DMS53 (cell line): ENCODE results near the gene CLHC1.
"Not testable (repeated sequence)": the region's sequence is repeated elsewhere in the genome, so short reads cannot be mapped to it uniquely, and the experiment has no call there.

Experiments
- DNase-seq: peaks from one replicate; lab custom pipeline; 2025; lab: John Stamatoyannopoulos, UW

CLHC1 gene

DNA sequence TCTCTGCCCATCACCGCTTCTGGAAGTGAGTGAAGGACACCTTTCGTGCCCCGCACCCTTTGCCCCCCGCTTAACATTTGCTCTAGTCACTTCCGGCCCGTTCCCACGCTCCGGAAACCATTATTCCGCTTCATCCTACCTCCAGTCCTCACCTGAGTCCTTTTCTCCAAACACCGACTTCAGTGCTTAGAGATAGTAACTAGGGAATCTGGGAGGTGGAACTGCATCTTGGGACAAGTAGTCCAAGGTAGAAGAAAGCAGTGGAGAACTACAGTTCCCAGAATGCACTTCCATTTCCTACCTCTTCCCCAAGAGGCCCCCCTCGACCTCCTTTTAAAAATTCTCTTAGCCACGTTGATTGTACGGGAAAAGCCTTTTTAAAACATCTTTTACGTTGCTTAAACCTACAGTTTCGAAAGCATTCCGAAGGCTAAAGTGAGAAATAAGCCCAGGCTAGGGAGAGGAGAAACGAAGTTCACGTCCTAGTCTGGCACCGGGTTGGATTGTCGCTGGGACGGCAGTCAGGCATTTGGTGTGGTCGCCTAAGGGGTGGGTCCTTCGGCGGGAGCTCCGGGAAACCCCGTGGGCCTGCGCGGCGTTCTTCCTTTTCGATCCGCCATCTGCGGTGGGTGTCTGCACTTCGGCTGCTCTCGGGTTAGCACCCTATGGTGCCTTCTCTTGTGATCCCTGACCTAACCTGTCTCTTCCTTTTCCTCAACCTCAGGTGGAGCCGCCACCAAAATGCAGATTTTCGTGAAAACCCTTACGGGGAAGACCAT is at the start of gene CLHC1, which contains the start of gene RPS27A:
TSS of gene CLHC1 (minus strand) at position 210 of the 779 bp plus-strand sequence. CDS start 9,882 bp downstream, outside the sequence.
TSS of gene RPS27A (plus strand) at position 605 of the 779 bp plus-strand sequence. CDS start at position 742, 137 bp downstream.
- peak; percentile 99 for DNase-seq

DNA sequence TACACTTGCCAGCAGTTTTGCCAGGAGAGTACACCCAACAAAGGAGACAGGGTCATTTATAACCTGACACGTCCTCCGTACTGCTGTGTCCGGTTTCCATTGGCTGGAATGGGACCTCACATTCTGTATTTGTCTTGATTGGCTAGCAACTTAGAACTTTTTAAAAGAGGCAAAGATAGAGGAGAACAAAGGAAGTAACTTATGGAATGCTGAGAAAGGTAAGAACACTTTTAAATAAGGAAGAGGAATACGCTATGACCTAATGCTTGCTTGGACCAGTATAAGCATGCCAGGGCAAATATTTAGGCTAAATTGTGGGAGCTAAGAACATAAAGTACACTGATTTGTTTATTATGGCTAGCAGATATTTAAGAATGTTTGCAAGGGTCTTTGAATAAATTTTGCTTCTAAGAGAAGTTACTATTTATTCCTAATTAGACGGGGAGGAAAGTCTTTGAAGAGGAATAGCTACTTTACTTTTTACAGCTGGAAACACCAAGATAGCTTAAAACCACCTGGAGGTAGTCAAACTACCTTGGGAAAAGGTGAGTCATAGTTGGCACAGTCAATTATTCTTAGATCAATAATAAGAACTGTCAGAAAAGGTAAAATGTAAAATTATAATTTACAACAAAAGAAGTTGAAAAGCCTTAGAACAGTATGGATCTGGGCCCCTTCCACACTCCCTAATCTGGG is 48.9 kb upstream of the CLHC1 start:
- DNase-seq: peak; percentile 13

DNA sequence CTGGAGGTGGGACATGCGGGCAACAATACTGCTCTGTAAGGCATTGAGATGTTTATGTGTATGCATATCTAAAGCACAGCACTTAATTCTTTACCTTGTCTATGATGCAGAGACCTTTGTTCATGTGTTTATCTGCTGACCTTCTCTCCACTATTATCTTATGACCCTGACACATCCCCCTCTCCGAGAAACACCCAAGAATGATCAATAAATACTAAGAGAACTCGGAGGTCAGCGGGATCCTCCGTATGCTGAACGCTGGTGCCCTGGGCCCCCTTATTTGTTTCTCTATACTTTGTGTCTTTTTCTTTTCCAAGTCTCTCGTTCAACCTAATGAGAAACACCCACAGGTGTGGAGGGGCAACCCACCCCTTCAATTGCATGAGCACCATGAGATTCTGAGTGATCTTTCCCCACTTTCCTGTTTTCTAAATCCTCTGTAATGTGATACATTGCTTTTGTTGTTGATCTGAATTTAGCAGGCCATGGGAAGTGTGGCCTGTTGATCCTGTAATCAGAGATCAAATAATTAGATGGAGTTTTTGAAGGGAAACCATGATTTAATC is 47.8 kb upstream of the CLHC1 start:
- not testable (repeated sequence) for DNase-seq

DNA sequence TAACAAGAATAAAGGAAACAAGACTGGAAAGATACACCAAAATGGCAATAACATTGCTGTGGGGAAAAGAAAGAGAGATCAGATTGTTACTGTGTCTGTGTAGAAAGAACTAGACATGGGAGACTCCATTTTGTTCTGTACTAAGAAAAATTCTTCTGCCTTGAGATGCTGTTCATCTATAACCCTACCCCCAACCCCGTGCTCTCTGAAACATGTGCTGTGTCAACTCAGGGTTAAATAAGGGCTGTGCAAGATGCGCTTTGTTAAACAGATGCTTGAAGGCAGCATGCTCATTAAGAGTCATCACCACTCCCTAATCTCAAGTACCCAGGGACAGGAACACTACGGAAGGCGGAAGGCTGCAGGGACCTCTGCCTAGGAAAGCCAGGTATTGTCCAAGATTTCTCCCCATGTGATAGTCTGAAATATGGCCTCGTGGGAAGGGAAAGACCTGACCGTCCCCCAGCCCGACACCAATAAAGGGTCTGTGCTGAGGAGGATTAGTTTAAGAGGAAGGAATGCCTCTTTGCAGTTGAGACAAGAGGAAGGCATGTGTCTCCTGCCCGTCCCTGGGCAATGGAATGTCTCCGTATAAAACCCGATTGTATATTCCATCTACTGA is 47.2 kb upstream of the CLHC1 start:
- not testable (repeated sequence) for DNase-seq

DNA sequence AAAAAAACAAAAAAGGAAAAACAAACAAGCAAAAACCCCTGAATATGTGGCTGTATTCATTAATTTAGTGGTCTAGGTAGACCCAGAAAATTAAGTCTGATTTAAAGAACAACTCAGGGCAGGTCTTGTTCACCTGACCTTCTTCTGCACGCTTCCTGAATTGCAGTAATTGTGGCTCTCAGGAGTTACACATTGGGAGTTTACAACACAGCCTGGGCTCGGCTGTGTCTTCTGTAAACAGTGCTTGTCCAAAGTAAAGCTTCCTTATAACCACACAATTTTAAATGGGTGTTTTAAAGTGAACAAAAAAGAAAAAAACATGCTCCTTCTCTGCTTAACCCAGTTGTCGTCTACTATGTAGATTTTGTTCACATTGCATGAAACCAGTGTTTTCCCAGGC is 45.2 kb upstream of the CLHC1 start:
- DNase-seq: no peak

DNA sequence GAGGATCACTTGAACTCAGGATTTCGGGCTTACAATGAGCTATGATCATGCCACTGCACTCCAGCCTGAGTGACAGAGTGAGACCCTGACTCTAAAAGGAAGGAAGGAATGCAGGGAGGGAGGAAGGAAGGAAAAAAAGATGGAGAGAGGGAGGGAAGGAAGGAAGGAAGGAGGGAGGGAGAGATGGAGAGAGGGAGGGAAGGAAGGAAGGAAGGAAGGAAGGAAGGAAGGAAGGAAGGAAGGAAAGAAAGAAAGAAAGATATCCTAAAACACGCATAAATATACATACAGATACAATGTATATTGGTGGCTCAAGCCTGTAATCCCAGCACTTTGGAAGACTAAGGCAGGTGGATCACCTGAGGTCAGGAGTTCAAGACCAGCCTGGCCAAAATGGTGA is 42.3 kb upstream of the CLHC1 start:
- not testable (repeated sequence) for DNase-seq

DNA sequence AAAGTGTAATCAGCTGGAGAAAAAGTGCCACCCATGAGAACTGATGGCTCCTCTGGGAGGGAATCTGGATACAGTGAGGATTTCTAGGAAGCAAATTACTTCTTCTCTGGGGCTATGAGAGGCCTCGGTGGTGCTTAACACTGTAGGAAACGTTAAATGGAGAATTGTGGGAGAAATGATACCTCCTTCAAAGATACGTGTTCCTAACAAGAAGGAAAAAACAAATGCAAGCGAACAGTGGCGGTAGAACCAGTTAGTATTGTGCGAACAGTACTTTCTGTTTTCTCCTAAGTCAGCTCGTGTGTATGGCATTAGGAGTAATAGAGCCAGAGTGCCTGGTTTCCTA is 37.5 kb upstream of the CLHC1 start:
- peak; percentile 47 for DNase-seq

DNA sequence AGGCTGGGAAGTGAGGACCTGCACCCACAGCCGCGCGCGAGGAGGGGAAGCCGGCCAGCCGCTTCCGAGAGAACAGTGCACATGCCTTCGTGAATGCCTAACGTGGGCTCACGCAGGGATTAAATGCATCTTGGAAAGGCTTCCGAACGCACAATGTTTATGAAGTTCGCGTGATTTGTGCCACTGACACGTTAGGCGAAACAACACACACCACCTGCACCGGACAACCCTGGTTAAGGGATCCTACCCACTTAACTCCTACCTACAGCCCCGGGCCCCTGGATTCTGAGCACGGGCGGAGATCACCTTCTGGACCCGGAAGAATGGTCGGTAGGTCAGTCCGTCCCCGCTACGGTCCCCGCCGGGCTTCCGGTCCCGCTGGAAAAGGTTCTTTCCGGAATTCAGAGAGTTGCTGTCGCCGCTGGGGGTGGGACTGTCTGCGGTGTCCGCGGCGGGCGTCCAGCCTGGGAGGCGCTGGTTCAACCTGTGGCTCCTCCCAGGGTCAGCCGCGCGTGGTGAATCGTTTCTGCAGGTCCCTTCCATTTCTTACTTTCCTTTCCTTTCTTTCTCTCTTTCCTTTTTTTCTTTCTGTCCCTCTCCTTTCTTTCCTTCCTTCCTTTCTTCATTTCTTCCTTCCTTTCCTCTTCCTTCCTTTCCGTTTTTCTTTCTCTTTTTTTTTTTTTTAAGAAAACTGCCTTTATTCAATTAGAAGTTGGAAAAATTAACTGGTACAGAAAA is 37.0 kb upstream of the CLHC1 start, which contains the start of gene MTIF2:
TSS of gene MTIF2 (minus strand) at position 325 of the 738 bp plus-strand sequence. CDS start 5,373 bp downstream, outside the sequence.
- peak; percentile 99 for DNase-seq

DNA sequence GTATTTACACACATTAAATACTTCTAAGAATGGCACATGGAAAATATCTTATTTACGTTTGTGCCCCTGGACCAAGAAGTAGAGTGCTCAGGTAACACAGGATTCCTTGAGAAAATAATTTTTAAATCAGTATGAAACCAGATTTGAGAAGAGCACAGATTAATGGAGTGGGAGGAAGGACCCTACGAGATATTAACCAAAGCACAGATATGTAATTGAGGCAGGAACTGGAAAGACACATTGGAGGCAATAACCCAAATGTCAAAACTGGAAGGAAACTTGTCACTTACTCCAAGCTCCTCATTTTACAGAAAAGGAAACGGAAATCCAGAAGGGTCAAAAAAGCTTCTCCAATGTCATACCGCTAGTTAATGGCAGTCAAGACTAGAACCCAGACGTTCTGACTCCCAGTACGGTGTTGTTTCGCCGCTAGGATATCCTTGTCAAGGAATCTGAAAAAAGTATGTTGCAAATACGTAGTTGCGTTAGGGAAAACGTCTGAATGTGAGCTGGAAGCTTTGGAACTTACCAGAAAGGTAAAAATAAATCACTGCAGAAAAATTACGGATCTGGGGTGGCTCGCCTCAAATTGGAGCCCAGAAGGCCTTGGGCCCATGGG is 36.3 kb upstream of the CLHC1 start:
- DNase-seq: peak; percentile 60

DNA sequence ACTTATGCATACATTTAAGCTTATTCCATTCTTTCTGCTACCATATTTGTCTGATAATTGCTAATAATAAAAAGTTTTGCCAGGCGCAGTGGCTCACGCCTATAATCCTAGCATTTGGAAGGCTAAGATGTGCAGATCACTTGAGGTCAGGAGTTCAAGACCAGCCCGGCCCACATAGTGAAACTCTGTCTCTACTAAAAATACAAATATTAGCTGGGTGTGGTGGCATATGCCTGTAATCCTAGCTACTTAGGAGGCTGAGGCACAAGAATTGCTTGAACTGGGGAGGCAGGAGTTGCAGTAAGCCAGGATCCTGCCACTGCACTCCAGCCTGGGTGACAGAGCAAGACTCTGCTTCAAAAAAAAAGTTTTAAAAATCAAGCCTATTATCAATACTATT is 27.5 kb upstream of the CLHC1 start:
- not testable (repeated sequence) for DNase-seq

DNA sequence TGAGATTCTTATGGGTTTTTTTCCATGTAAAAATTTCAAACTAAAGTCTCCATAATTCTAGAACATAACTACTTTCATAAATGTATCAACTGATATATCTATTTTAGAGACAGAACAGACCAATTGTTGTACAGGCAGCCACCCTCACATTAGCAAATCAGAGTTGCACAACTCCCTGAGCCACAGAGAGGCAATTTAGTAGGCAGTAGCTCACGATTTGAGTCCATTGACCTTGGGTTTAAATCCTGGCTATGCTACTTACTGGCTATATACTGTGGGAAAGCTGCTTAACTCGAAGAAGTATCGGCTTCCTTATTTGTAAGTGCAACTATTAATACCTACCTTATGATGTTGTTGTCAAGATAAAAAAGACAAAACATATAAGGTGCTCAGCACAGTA is 20.7 kb upstream of the CLHC1 start:
- DNase-seq: no peak

DNA sequence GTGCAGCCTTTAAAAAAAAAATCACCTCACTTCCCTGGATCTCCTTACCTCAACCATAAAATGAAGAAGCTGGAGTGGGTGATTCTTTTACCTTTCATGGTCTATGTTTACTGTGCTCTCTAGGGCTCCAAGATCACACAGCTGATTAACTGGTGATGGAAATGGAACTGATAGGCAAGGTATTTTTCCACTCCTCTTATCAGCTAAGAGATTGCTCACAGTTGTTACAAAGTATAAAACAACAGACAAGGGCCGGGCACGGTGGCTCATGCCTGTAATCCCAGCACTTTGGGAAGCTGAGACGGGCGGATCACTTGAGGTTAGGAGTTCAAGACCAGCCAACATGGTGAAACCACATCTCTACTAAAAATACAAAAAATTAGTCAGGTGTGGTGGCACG is 14.9 kb upstream of the CLHC1 start:
- DNase-seq: no peak

DNA sequence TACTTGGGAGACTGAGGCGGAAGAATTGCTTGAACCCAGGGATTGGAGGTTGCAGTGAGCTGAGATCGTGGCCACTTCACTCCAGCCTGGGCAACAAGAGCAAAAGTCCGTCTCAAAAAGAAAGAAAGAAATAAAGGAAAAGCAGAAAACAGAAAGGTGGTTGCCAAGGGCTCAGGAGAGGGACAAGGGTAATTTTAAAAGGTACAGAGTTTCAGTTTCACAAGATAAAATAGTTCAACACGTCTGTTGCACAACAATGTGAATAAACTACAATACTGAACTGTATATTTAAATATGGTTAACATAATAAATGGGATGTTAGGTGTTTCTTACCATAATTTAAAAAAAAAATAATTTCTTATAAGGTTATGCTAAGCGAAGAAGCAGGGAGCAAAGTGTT is 13.3 kb upstream of the CLHC1 start:
- no peak for DNase-seq

DNA sequence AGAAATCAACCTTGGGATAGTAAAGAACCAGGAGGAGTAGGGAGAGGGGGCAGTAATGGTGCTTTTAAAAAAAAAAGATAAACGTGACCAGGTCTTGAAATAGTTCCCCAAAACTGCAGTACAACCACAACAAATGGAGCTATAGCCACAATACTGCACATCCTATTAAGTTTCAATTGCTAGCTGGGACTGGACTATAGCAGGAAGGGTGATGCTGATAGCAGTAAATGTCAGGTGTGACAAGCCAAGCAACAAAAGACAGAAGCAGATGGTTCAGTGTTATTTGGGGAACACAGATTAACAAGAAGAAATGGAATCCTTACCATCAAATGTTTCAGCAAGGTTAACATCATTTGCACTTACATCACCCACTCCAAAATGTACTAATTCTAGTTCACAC is 10.5 kb upstream of the CLHC1 start:
- no peak for DNase-seq

DNA sequence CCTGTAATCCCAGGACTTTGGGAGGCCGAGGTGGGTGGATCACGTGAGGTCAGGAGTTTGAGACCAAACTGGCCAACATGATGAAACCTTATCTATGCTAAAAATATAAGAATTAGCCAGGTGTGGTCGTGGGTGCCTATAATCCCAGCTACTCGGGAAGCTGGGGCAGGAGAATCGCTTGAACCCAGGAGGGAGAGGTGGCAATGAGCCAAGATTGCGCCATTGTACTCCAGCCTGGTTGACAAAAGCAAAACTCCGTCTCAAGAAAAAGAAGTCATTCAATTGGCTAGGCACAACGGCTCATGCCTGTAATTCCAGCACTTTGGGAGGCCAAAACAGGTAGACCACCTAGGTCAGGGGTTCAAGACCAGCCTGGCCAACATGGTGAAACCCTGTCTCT is 9.5 kb upstream of the CLHC1 start:
- DNase-seq: not testable (repeated sequence)

DNA sequence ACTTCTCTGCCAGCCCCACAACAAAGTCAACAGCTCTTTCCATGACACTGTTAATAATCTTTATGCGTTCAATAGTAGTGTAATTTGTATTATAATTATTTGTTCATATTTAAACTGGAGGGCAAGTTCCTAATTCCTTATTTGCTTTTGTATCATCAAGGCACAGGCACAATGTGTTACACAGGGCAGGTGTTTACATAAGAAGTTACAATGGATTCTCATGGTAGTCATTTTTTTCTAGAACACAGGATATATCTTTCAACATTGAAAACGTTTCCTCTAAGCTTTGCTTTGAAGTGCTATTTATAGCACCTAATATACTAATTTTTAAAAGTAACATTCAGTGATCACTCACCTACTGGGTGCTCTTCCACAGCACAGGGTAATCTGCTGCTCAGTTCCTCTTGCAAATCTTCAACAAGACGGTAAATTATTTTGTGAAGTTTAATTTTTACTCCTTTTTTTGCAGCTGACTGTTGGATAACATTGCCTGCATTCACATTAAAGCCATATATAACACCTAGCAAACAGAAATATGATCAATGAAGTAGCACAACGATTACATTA is 7.6 kb upstream of the CLHC1 start:
- DNase-seq: peak; percentile 75

DNA sequence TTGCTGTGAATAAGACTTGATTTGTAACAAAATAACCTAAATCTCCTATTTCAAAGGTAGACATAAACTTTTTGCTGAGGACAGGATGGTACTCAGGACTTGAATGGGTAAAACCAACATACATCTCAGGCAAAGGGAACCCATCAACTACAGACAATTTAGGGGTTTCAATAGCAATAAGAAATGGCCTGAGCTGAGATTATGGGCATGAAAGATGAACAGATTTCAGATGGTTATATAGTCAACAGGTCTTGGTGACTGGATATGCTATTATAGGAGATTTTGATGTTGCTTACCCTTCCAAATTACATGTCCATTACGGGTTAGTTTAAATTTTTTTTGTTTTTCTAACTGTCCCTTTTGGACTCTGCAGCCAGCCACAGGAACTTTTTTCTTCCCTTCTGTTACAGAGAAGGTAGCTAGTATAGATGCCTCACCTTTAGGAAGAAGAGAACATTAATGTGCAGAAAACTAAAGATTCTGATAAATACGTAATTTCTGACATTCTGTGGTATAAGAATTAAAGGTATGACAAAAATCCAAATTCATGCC is 5.0 kb upstream of the CLHC1 start:
- DNase-seq: peak; percentile 12

DNA sequence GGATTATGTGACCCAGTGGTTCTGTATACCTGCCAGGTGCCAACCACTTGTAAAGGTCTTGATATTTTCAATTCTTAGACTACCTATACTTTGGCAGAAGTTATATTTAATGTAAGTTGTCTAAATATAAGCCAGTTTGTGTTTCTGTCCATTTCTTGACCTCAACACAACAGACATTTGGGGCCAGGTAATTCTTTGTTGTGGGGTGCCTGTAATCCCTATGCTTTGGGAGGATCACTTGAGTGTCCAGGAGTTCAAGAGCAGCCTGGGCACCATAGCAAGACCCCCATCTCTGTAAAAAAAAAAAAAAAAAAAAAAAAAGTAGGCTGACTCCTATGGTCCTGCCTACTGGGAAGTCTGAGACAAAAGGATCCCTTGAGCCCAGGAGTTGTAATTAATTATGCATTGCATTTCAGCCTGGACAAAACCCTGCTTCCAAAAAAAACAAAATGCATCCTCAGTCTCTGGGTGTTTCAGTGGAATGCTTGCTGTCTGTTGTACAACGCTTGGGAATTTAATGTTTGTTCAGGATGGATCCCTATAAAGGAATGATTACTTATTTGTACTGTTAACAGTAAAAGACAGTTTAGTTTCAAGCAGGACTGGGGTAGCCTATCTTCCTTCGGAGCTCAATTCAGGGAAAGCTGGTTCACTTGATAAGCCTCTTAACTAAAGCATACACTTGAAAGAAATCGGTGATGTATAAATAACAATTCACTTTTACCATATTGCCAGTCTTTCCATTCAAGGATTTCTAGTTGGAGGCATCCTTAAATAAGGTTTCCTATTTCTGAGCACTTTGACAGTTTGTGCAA is 3.8 kb upstream of the CLHC1 start:
- DNase-seq: peak; percentile 35

DNA sequence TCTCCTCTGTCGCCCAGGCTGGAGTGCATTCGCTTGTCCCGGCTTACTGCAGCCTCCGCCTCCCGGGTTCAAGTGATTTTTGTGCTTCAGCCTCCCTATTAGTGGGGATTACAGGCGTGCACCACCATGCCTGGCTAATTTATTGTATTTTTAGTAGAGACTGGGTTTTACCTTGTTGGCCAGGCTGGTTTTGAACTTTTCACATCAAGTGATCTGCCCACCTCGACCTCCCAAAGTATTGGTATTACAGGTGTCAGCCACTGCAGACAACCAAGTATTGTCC is 1.5 kb upstream of the CLHC1 start:
- no peak for DNase-seq
